ENCODE results near the gene PNKP.
"Not testable (repeated sequence)": the region's sequence is repeated elsewhere in the genome, so short reads cannot be mapped to it uniquely, and the experiment has no call there.

DNA sequence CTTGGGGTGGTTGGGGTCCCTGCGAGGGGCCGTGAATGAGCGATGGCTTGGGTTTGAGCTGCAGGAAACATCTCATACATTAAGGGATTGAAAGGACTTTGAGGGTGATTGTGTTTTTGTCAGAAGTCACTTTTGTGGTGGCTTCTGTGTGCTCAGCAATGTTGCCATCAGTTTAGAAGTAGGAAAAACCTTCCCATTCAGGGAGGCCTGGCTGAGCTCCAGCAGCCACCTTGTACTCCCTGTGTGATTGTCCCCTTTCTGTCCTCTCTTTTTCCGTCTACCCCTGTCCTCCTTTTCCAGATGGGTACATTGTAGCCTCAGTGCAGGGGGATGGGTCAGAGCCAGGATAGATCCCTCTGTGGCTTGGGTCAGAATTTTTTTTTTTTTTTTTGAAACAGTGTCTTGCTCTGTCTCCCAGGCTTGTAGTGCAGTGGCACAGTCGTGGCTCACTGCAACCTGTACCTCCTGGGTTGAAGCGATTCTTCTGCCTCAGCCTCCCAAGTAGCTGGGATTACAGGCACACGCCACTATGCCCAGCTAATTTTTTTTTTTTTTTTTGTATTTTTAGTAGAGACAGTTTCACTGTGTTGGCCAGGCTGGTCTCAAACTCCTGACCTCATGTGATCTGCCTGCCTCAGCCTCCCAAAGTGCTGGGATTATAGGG, 47.8 kb downstream of the PNKP start:
- TF ChIP-seq BHLHE40 (IDR thresholded peaks at IDR 0.05; ENCODE audit: borderline replicate concordance); CTBP1 (IDR thresholded peaks at IDR 0.05; ENCODE audit: borderline replicate concordance); FOXK2 (IDR thresholded peaks at IDR 0.05); LEF1 (IDR thresholded peaks at IDR 0.05; ENCODE audit: borderline replicate concordance); SP1 (IDR thresholded peaks at IDR 0.05); FOXM1 (IDR thresholded peaks at IDR 0.05; ENCODE audit: borderline replicate concordance); FOXA1 (IDR thresholded peaks at IDR 0.05); NFRKB (IDR thresholded peaks at IDR 0.05); SUZ12 (IDR thresholded peaks at IDR 0.05); ARNT (IDR thresholded peaks at IDR 0.05): not testable (repeated sequence)

All from HEK293T (cell line).